Kidney epithelial cell (primary cell): ENCODE measurements around the gene GLTPD2. TPM values are rescaled to one million over a fixed set of nuclear protein-coding genes. Genes with fewer than 3 reads are reported as not detected.

Source experiments
- DNase-seq: peaks from one replicate; pipeline ENCODE4 v3.0.0-alpha.2; 2010; ENCODE audit warnings: low read depth
- H3K27me3 ChIP-seq: 2 replicates; pipeline ENCODE4 v1.6.0; 2011; ENCODE audit warnings: low read length; ENCODE audit not compliant: control insufficient read depth, insufficient read depth
- H3K36me3 ChIP-seq: 2 replicates; pipeline ENCODE4 v1.5.1; 2011; ENCODE audit warnings: low read length; ENCODE audit not compliant: control insufficient read depth, insufficient read depth
- H3K4me3 ChIP-seq: 2 replicates; pipeline ENCODE4 v1.5.1; 2011; ENCODE audit warnings: low read depth, mild to moderate bottlenecking, control low read depth, low read length
- total RNA-seq: library from RNA; depleted of rRNA; stranded (reverse); fragments of >200 nt; gene quantifications from 2 replicates; pipeline ENCODE4 v1.2.3, GENCODE V29; 2015
- TF ChIP-seq, protein P1 (sequence below): IDR thresholded peaks from 2 replicates; pipeline ENCODE4 v1.5.1; 2011; ENCODE audit warnings: mild to moderate bottlenecking, moderate library complexity, low read length, control low read depth, inconsistent platforms; ENCODE audit not compliant: insufficient read depth, poor library complexity, severe bottlenecking

The GLTPD2 gene
- total RNA-seq, 1 donor from 2014 or later, result not detected

DNA sequence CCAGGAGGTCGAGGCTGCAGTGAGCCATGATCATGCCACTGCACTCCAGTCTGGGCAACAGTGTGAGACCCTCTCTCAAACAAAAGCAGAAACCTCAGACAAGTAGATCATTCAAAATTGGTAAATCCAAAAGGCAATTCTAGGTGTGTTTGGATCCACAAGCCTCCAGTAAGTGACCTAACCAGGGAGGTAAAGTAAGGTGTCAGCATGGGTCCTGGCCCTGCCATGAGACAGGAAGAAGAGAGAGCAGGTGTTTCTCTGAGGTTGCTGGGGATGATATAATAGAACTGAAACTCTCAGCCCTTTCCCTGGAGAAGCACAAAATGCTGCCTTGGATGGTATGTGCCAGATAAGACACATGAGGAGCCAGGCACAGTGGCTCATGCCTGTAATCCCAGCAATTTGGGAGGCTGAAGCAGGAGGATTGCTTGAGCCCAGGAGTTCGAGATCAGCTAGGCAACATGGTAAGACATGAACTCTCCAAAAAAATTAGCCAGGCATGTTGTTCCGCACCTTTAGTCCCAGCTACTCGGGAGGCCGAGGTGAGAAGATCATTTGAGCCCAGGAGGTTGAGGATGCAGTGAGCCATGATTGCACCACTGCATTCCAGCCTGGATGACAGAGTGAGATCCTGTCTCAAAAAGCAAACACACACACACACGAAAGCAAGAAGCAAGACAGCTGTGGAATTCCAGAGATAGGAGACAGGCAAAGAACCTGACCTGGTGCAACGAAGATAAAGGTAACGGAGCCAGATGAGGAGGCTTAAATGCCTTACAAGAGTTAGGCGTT lies 10.6 kb upstream of the GLTPD2 start:
- TF ChIP-seq, protein P1, sequence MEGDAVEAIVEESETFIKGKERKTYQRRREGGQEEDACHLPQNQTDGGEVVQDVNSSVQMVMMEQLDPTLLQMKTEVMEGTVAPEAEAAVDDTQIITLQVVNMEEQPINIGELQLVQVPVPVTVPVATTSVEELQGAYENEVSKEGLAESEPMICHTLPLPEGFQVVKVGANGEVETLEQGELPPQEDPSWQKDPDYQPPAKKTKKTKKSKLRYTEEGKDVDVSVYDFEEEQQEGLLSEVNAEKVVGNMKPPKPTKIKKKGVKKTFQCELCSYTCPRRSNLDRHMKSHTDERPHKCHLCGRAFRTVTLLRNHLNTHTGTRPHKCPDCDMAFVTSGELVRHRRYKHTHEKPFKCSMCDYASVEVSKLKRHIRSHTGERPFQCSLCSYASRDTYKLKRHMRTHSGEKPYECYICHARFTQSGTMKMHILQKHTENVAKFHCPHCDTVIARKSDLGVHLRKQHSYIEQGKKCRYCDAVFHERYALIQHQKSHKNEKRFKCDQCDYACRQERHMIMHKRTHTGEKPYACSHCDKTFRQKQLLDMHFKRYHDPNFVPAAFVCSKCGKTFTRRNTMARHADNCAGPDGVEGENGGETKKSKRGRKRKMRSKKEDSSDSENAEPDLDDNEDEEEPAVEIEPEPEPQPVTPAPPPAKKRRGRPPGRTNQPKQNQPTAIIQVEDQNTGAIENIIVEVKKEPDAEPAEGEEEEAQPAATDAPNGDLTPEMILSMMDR, result no peak
- no peak for DNase-seq
- Histone ChIP-seq H3K36me3 (no peaks in the 10 kb centered on the region), H3K4me3 (no peak overlapping the region), H3K27me3 (peaks cover 24% of the 10 kb centered on the region)

DNA sequence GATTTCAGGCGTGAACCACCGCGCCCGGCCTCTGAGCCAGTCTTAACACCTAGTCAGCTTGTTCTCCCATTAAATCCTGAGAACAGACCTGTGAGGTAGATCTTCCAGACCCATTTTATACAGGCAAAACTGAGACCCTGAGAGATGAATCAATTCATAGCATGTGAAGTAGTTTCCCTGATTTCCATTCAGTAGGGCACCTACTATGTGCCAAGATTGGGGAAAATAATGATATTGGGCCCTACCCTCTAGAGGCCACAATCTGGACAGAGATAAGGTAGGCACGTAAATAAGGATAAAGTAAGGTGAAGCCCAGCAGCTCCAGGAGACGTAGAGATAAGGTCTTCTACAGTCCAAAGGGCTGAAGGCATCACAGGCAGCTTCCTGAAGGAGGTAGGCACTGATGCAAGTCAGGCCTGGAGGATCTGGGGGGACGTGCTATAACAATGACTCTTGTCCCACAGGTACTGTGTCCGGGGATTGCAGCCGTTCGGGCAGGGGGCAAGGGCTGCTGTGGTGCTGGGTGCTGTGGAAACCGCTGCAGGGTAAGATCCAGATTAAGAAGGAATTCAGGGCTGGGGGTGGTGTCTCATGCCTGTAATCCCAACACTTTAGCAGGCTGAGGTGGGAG lies 8.3 kb upstream of the GLTPD2 start:
- Histone ChIP-seq H3K27me3 (peaks cover 42% of the 10 kb centered on the region), H3K36me3 (no peaks in the 10 kb centered on the region), H3K4me3 (no peak overlapping the region)
- TF ChIP-seq, protein P1, result no peak
- no peak for DNase-seq

DNA sequence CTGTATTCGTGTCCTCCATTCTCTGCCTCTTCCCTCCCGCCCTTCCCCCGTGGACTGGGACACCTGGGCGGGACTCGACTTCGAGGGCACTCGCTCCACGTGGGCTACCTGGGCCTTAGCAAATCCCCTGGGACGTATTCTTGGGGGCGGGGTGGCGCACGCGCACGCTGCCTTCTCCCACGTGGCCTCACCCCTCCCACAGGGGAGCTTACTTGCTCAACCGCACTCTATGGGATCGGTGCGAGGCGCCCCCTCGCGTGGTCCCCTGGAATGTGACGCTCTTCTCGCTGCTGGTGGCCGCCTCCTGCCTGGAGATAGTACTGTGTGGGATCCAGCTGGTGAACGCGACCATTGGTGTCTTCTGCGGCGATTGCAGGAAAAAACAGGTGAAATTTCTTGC lies 6.1 kb upstream of the GLTPD2 start:
- no peak for DNase-seq
- TF ChIP-seq, protein P1, result no peak
- H3K27me3 ChIP-seq, result peaks cover 58% of the 10 kb centered on the region

DNA sequence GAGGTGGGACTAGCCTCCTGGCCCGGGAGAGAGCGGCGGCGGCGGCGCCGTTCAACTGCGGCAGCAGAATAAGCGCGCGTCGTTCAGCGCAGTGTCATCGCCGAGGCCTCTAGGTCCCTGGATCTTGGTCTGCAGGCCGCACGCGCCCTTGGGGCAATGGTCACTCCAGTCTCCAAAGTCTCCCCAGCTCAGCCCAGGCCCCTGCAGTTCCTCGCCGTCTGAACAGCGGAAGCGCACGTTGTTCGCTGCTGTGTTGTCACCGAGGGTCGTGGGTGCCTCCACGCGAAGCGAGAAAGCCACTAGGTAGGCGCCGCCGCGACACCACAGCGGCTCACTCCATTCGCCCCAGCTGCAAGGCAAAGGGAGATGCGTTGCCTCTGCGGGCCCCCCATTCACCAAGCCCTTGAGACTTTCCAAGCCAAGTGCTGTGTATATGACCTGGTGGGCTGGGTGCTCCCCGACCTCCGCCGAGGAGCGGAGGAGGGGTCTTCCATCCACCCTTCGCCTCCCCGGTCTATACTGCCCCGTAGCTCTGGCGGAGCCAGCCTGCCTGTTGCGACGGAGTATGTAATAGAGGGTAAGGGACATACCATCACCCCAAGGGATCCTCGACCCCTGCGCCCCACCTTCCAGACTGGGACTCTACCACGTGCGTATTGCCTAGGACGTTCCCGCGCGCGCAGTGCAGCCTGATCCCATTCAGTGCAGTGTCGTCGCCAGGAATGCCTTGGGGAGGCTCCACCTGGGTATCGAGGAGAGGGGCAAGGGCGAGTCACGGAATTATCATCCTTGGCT lies 3.3 kb upstream of the GLTPD2 start:
- H3K4me3 ChIP-seq, result no peak overlapping the region
- TF ChIP-seq, protein P1, result no peak
- DNase-seq, result no peak
- no peaks in the 10 kb centered on the region for H3K36me3 ChIP-seq
- H3K27me3 ChIP-seq, result peaks cover 58% of the 10 kb centered on the region

More for the DNA sequence above, 6.1 kb upstream of the GLTPD2 start:
- Histone ChIP-seq H3K4me3 (no peak overlapping the region), H3K36me3 (no peaks in the 10 kb centered on the region)

DNA sequence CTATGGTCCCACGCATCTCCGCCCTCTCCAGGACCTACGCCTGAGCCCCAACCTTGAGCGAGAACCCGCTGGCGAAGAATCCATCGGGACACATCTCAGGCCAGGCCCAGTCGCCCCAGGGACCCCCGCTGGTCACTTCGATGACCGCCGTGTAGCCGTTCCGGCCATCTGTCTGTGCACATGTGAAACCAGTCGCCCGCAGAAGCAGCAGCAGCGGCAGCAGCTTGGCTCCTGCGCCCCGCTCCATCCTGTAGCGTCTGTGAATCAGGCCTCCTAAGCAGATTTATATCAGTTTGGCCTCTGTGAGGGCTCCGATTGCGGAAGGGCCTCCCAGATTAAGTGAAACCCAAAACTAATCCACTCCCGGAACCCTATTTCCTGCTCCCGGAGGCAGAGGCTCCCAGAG lies 2.7 kb upstream of the GLTPD2 start, which contains the start of gene VMO1:
VMO1 (minus strand) TSS at position 259 of the 406 bp plus-strand sequence; CDS start at position 247, 12 bp downstream.
- Histone ChIP-seq H3K36me3 (no peaks in the 10 kb centered on the region), H3K27me3 (peaks cover 55% of the 10 kb centered on the region), H3K4me3 (no peak within 1 kb of the TSS)
- no peak for DNase-seq
- TF ChIP-seq, protein P1, result no peak
